ENCODE data around the gene KRTAP10-3.
A peak's percentile ranks its signal among the peaks of the same experiment; 100 is the strongest.
"Not testable (repeated sequence)": the region's sequence is repeated elsewhere in the genome, so short reads cannot be mapped to it uniquely, and the experiment has no call there.

Gene KRTAP10-3

GRCh38 chr21:44589586-44590305 is 31.2 kb upstream of the KRTAP10-3 start:
- DNase-seq: no peak

GRCh38 chr21:44589094-44589493 is 30.5 kb upstream of the KRTAP10-3 start:
- DNase-seq: no peak

GRCh38 chr21:44585892-44586291 is 27.3 kb upstream of the KRTAP10-3 start:
- no peak for DNase-seq

- DNase-seq: peak; percentile 21 to 34
Observed at GRCh38 chr21:44583800-44584147, 25.2 kb upstream of the KRTAP10-3 start.

- no peak for DNase-seq
Observed at GRCh38 chr21:44583089-44583799, 24.6 kb upstream of the KRTAP10-3 start.

- no peak for DNase-seq
Observed at GRCh38 chr21:44582055-44582454, 23.5 kb upstream of the KRTAP10-3 start.

- no peak for DNase-seq
Observed at GRCh38 chr21:44581158-44581557, 22.6 kb upstream of the KRTAP10-3 start.

- not testable (repeated sequence) for DNase-seq
Observed at GRCh38 chr21:44580231-44580821, 21.7 kb upstream of the KRTAP10-3 start, which contains the start of gene KRTAP10-5. KRTAP10-5 (minus strand) TSS chr21:44580604; CDS start chr21:44580578, 26 bp downstream.

- no peak for DNase-seq
Observed at GRCh38 chr21:44579833-44580144, 21.2 kb upstream of the KRTAP10-3 start.

- DNase-seq: no peak
Observed at GRCh38 chr21:44579056-44579832, 20.6 kb upstream of the KRTAP10-3 start.

GRCh38 chr21:44578371-44579055 is 19.9 kb upstream of the KRTAP10-3 start:
- DNase-seq: no peak

- DNase-seq: no peak
Observed at GRCh38 chr21:44576025-44576420, 17.4 kb upstream of the KRTAP10-3 start.

GRCh38 chr21:44575307-44576024 is 16.9 kb upstream of the KRTAP10-3 start:
- DNase-seq: no peak

- DNase-seq: no peak
Observed at GRCh38 chr21:44574457-44575306, 16.1 kb upstream of the KRTAP10-3 start.

GRCh38 chr21:44573630-44574456 is 15.2 kb upstream of the KRTAP10-3 start, which contains the start of gene KRTAP10-4:
KRTAP10-4 (plus strand) TSS chr21:44573729; CDS start chr21:44573759, 30 bp downstream.
- not testable (repeated sequence) for DNase-seq

GRCh38 chr21:44572959-44573583 is 14.5 kb upstream of the KRTAP10-3 start:
- no peak for DNase-seq

GRCh38 chr21:44571844-44572782 is 13.5 kb upstream of the KRTAP10-3 start:
- no peak for DNase-seq

- DNase-seq: no peak
Observed at GRCh38 chr21:44571296-44571695, 12.7 kb upstream of the KRTAP10-3 start.
